ENCODE data around the gene CDCP2.
A peak's percentile ranks its signal among the peaks of the same experiment; 100 is the strongest.

The CDCP2 gene

DNA sequence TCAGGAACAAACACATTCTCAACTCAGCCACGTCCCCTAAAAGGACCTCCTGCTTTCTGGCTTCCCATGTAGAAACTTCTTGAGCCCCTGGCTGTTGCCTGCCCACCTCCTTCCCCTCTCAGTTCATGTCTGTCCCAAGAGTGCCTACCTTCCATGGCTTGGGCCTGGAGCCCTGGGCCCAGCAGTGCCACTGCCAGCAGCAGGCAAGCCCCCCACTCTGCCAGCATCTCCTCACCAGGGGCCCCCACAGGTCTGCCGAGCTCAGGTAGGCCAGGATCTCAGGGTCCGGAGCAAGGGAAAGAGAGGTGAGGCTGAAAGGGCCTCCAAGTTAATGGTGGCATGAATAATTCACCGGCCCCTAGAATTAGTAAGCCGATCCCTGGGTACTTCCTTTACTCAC lies at the start of gene CDCP2:
Gene CDCP2, minus strand, starts transcription at position 305 of the 400 bp plus-strand sequence. Its CDS starts 78 bp downstream, at position 227.
- DNase-seq, result no peak

DNA sequence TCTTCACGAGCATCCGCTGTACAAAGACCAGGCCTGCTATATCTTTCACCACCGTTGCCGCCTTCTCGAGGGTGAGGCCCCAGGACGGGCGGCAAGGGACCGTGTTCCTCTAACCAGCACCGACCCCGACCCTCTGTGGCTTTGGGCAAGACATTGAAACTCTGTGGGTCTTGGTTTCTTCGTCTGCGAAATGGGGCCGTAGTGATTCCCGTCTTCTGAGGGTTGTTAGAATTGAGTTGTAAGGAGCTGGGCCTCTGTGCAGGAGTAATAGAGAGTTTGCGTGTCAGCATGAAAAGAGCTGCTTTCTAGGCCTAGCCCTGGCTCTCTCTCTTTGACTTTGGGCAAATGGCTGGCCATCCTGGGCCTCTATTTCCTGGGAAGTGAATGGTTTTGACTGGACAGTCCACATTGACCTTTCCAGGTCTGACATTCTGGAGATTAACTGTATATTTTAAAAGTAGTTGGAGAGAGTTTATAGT lies 47.8 kb upstream of the CDCP2 start:
- peak; percentile 7 for DNase-seq

DNA sequence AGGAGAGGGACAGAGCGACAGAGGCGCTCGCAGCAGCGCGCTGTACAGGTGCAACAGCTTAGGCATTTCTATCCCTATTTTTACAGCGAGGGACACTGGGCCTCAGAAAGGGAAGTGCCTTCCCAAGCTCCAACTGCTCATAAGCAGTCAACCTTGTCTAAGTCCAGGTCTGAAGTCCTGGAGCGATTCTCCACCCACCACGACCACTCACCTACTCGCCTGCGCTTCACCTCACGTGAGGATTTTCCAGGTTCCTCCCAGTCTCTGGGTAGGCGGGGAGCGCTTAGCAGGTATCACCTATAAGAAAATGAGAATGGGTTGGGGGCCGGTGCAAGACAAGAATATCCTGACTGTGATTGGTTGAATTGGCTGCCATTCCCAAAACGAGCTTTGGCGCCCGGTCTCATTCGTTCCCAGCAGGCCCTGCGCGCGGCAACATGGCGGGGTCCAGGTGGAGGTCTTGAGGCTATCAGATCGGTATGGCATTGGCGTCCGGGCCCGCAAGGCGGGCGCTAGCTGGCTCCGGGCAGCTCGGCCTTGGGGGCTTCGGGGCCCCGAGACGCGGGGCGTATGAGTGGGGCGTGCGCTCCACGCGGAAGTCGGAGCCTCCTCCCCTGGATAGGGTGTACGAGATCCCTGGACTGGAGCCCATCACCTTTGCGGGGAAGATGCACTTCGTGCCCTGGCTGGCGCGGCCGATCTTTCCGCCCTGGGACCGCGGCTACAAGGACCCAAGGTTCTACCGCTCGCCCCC lies 47.1 kb upstream of the CDCP2 start, which contains the start of the genes CYB5RL and MRPL37:
Gene CYB5RL, minus strand, starts transcription at position 266 of the 754 bp plus-strand sequence. CDS start 4,414 bp downstream, outside the sequence.
Gene MRPL37, plus strand, starts transcription at position 403 of the 754 bp plus-strand sequence. Its CDS starts 77 bp downstream, at position 480.
- DNase-seq, result peak; percentile 99

- DNase-seq, result peak; percentile 69
These were observed 46.5 kb upstream of the CDCP2 start for GRCh38 chr1:54199151-54199764.

DNA sequence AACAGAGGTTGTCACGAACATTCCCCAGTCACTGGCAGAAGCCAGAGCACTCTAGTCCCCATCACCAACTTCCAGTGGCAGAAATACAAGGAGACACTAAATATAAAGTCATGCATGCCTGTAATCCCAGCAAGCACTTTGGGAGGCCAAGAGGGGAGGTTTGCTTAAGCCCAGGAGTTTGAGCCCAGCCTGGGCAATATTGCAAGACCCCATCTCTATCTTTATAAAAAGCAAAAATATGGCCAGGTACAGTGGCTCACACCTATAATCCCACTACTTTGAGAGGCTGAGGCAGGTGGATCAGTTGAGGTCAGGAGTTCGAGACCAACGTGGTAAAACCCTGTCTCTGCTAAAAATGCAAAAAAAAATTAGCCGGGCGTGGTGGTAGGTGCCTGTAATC lies 40.7 kb upstream of the CDCP2 start:
- no peak for DNase-seq

GRCh38 chr1:54191525-54191924 lies 38.7 kb upstream of the CDCP2 start:
- no peak for DNase-seq

- DNase-seq, result no peak
These were observed 37.7 kb upstream of the CDCP2 start for GRCh38 chr1:54190526-54190925.

DNA sequence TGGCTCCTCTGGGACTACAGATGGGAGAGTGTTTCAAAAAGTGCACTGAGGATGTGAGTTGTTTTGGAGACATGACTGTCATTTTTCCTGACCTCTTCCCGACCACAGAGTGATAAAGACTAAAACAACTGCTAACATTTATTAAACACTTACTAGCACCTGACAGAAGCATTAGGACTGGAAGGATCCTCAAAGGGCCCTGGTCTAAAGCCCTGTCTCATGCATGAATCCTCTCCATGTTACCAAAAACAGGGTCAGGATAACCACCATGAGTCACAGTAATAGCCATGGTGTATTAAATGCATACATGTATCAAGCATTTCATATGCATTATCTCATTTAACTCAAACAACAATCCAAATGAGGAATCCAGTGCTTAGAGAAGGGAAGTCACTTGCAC lies 35.5 kb upstream of the CDCP2 start:
- no peak for DNase-seq

DNA sequence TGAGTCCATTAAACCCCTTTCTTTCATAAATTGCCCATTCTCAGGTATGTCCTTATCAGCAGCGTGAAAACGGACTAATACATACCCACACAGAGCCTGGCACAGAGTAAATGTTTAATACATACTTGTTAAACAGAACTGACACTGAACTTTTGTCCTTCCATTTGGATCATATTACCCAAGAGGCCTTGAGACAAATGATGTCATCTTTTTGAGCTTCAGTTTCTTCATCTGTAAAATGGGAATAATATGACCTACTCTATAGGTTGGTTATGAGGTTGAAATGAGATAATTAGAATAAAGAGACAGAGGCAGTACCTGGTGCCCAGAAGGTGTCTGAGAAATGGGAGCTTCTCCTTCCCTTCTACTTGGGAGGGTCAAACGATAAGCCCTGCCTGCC lies 33.3 kb upstream of the CDCP2 start:
- DNase-seq, result no peak

GRCh38 chr1:54180701-54181360 lies 28.0 kb upstream of the CDCP2 start:
- peak; percentile 41 for DNase-seq

- DNase-seq, result no peak
These were observed 25.7 kb upstream of the CDCP2 start for GRCh38 chr1:54178296-54179070.

DNA sequence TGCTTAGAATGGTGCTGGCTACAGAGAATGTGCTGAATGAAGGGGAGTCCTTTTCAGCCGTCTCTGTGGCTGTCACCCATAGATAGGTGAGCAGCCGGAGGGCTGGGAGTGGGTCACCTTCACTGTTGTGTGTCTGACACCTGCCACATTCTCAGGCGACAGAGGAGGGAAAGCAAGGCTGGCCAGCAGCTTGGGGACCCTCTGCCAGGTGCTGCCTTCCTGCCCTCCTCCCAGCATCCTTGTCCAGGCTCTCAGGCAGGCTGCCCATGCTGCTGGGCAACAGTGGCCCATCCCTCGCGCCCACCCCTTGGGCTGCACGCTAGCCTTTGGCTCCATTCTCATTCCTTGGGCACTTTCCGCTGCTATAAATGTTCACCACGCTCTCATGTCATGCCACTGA lies 24.9 kb upstream of the CDCP2 start:
- DNase-seq, result no peak

DNA sequence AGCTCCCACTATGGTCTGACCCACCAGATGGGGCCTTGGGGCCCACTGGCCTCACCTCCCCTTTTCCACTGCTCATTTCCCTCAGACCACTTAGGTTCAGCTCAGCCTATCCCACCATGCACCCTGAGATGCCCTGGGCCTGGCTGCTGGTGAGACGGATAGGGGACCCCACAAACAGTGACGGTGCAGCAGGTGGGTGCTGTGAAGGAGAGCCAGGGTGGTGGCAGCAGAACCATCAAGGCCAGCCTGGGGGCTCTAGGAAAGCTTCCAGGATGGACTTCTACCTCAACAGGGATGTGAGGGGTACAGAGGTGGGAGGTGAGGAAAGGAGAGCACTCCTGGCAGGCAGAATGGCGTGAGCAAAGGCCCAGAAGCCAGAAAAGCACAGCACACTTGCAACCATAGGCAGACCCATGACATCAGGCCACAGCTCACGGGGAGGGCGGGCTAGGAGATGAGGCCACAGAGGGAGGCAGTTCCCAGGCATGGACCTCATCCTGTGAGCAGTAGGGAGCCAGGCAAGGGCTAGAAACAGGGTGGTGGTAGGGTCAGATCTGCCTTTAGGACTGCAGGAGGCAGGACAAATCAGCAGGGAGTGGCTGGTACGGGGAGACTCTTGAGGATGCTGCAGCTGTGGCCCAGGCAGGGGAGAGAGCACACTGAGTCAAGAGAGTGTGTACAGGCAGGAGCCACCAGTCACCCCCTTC lies 24.0 kb upstream of the CDCP2 start:
- DNase-seq, result no peak

DNA sequence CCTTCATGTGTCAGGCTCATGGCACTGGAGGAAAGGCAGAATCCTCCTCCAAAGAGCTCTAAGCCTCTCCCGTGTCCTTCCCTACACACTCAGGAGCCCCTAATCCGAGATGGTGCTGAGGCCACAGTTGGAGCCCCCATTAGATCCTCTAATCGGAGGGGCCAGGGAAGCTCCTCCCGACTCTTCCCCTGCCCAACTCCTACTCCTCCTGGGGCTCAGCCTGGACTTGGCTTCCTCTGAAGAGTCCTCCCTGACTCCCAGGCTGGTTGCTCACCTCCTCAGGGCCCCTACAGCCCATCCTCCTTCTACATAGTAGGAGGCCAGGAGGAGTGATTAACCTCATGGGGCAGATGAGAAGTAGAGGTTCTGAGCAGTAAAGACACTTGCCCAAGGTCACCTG lies 21.3 kb upstream of the CDCP2 start:
- no peak for DNase-seq

DNA sequence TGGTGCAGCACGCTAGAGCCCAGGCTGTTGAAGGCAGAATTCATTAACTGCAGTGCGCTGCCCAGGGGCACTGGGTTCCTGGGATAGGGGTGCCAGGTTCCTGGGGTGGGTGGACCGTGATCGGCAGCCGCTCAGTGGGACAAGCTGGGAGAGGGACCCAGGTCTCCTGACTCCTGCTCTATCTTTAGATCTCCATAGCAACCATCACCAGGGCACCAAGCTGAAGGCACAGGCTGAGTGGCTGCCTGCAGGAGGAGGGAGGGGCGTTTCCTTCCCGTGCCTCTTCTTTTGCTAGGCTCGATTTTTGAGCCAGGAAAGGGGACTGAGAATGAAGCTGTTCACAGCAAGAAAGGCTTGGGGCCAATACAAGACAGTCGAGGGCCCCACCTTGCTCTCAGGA lies 20.9 kb upstream of the CDCP2 start:
- no peak for DNase-seq

- no peak for DNase-seq
These were observed 20.1 kb upstream of the CDCP2 start for GRCh38 chr1:54172614-54173599.

DNA sequence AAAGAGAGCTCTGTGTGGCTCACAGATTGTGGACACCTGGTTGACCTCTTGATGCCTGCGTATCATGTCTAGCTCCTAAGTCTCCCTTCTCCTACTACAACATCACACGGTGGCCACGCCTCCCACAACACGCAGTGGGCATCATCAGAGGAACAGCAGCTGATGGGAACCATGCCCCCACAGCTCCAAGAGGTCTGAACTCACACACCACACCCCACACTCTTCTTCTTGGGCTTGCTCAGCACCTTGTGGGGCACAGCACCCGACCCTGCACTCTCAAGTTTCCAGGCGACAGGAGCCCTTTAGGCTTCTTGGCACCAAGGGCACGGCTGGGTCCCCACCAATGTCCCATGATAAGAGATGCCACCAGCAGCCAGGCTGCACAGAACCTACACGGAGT lies 18.8 kb upstream of the CDCP2 start:
- DNase-seq, result no peak

- no peak for DNase-seq
These were observed 18.2 kb upstream of the CDCP2 start for GRCh38 chr1:54171016-54171415.

- no peak for DNase-seq
These were observed 16.3 kb upstream of the CDCP2 start for GRCh38 chr1:54169068-54169467.

DNA sequence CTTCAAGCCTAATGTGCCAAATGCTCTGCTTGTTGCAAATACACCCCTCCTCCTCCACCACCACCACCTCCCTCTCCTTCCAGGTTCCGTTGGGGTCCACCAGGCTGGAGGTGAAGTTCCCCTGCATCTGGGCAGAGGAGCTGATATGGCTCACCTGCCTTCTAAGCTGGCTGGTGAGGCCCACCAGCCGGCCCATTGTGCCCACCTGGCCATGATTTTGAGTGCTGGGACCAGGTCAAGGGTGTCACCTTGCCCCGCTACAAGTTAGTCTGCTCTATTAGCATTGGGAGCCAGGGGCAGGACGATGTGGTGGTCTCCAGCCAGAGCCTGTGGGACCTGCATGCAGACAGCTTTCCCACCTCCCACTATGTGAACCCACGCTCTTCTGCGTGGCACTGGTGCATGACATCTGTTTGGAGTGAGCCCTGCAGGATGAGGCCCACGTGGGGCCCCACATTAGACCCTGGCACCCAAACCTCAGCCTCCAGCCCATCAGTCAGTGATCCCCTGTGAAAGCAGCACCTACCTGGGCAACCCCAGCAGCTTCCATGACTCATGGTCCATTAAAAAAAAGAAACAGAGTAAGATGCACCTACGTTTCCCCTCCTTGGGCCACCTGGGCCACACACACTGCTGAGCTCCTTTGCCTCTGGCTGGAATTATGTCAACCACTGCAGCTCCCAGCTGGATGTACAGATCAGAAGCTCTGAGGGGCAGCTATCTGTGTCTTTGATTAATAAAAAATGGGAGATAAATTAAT lies 15.6 kb upstream of the CDCP2 start:
- DNase-seq, result no peak

Measured in NCI-H2171 treated with DMSO at 0.1 percent for 48 hours (cell line).